ENCODE measurements around the gene NEK5.

DNA sequence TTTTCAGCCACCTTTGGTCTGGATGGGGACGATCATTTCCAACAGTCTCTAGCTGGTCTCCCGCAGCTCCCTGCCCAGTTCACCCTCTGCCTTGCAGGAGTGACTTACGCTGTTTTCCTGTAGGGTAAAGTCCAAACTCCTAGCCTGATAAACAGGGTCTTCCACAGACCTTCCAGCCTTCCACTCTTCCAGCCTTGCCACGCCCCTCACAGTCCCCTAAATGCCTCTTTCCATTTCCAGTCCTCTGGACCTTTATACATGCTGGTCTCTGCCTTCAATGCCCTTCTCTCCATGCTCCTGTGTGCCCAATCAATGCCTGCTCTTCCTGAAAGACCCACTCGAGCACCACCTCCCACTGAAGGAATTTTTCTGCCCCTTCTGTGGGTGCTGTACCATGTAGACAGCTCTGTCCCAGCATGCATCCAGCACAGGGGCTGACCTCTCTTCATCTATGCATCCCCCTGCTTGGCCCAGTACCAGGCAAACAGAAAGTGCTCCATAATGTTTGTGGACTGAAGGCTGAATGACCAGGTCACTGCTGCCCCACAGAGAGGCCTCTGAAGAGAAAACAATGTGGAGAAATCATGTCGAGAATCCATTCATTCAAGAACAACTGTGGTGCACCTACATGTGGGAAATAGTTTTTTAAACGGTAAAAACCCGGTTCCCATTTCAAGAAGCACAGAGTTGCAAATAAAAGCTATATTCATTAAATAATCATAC lies 122.2 kb downstream of the NEK5 start:
- TF ChIP-seq, protein P1, sequence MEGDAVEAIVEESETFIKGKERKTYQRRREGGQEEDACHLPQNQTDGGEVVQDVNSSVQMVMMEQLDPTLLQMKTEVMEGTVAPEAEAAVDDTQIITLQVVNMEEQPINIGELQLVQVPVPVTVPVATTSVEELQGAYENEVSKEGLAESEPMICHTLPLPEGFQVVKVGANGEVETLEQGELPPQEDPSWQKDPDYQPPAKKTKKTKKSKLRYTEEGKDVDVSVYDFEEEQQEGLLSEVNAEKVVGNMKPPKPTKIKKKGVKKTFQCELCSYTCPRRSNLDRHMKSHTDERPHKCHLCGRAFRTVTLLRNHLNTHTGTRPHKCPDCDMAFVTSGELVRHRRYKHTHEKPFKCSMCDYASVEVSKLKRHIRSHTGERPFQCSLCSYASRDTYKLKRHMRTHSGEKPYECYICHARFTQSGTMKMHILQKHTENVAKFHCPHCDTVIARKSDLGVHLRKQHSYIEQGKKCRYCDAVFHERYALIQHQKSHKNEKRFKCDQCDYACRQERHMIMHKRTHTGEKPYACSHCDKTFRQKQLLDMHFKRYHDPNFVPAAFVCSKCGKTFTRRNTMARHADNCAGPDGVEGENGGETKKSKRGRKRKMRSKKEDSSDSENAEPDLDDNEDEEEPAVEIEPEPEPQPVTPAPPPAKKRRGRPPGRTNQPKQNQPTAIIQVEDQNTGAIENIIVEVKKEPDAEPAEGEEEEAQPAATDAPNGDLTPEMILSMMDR (IDR thresholded peaks at IDR 0.05; ENCODE audit: insufficient read depth, low read depth, low read length) = no peak
- TF ChIP-seq EZH2 (IDR thresholded peaks at IDR 0.05; ENCODE audit: insufficient read depth, low read length) = no peak

Data from astrocyte (in vitro differentiated cells and primary cell).